HL-60 (cell line): ENCODE data around the gene L3MBTL4.

Source experiments
- CTCF ChIP-seq: IDR thresholded peaks from one replicate; pipeline ENCODE4 v1.5.1; 2011; ENCODE audit warnings: low read length, control low read depth, inconsistent platforms; ENCODE audit not compliant: insufficient read depth
- GABPA ChIP-seq: IDR thresholded peaks from 2 replicates; pipeline ENCODE4 v1.6.1; 2012; ENCODE audit warnings: low read depth
- POLR2AphosphoS5 ChIP-seq: IDR thresholded peaks from 2 replicates; pipeline ENCODE4 v1.6.1; 2012; ENCODE audit warnings: low read depth

- no peak for TF ChIP-seq CTCF
- TF ChIP-seq GABPA, result no peak
- no peak for TF ChIP-seq POLR2AphosphoS5
Measured at GRCh38 chr18:5995626-5996025, 419.1 kb downstream of the L3MBTL4 start.
